Mammary epithelial cell (primary cell): ENCODE data around the gene TOB1.

ENCODE experiments used
- EZH2 ChIP-seq: IDR thresholded peaks from 2 replicates; pipeline ENCODE4 v1.6.1; 2012; ENCODE audit warnings: low read length, inconsistent platforms, borderline replicate concordance
- TF ChIP-seq, protein P1 (sequence below), 2 donors: IDR thresholded peaks in 1 of 2; conservative IDR thresholded peaks in 1 of 2; 2 replicates each; pipeline ENCODE4 v1.5.1; 2011 to 2012; ENCODE audit warnings: inconsistent platforms in 2 of 2, low read length in 2 of 2, mild to moderate bottlenecking in 2 of 2, control low read depth in 1 of 2, low read depth in 1 of 2; ENCODE audit not compliant: insufficient read depth in 1 of 2; ENCODE audit errors: extremely low read depth in 1 of 2

- no peak for TF ChIP-seq EZH2
- TF ChIP-seq, protein P1, sequence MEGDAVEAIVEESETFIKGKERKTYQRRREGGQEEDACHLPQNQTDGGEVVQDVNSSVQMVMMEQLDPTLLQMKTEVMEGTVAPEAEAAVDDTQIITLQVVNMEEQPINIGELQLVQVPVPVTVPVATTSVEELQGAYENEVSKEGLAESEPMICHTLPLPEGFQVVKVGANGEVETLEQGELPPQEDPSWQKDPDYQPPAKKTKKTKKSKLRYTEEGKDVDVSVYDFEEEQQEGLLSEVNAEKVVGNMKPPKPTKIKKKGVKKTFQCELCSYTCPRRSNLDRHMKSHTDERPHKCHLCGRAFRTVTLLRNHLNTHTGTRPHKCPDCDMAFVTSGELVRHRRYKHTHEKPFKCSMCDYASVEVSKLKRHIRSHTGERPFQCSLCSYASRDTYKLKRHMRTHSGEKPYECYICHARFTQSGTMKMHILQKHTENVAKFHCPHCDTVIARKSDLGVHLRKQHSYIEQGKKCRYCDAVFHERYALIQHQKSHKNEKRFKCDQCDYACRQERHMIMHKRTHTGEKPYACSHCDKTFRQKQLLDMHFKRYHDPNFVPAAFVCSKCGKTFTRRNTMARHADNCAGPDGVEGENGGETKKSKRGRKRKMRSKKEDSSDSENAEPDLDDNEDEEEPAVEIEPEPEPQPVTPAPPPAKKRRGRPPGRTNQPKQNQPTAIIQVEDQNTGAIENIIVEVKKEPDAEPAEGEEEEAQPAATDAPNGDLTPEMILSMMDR (conservative IDR thresholded peaks at IDR 0.05 in 1 of 2, IDR thresholded peaks at IDR 0.05 in 1 of 2; ENCODE audit: extremely low read depth in 1 of 2, insufficient read depth in 1 of 2, low read depth in 1 of 2, low read length in 2 of 2): no peak
These were observed 4.8 kb downstream of the TOB1 start for GRCh38 chr17:50861334-50861676.
